ENCODE measurements around the gene CELSR3. TPM values are rescaled to one million over a fixed set of nuclear protein-coding genes. Genes with fewer than 3 reads are reported as not detected.

Gene CELSR3
- total and polyA plus RNA-seq, 9 donors, result 0.23 to 3.4 (median 0.69) TPM

DNA sequence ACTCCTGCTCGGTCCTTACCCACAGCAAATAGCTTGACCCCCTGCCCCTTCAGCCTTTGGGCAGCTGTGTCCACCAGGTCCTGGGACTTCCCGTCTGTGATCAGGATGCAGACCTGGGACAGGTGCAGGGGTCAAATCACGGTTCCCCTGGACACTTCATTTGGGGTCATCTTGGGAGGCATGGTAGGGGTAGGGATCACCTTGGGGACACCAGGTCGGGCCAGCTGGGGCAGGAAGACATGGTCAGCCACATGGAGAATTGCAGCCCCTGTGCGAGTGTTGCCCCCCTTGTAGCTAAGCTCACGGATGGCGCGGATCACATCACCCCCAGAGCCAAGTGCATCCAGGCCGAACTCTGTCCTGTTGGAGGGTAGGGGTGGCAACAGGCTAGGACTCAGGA is 69.3 kb downstream of the CELSR3 start:
- H3K9me3 ChIP-seq, result no peaks in the 10 kb centered on the region
- no peaks in the 10 kb centered on the region for H3K36me3 ChIP-seq
- TF ChIP-seq, protein P1, sequence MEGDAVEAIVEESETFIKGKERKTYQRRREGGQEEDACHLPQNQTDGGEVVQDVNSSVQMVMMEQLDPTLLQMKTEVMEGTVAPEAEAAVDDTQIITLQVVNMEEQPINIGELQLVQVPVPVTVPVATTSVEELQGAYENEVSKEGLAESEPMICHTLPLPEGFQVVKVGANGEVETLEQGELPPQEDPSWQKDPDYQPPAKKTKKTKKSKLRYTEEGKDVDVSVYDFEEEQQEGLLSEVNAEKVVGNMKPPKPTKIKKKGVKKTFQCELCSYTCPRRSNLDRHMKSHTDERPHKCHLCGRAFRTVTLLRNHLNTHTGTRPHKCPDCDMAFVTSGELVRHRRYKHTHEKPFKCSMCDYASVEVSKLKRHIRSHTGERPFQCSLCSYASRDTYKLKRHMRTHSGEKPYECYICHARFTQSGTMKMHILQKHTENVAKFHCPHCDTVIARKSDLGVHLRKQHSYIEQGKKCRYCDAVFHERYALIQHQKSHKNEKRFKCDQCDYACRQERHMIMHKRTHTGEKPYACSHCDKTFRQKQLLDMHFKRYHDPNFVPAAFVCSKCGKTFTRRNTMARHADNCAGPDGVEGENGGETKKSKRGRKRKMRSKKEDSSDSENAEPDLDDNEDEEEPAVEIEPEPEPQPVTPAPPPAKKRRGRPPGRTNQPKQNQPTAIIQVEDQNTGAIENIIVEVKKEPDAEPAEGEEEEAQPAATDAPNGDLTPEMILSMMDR (IDR thresholded peaks at IDR 0.05), result no peak
- no peak for TF ChIP-seq EP300 (IDR thresholded peaks at IDR 0.05)
- TF ChIP-seq POLR2A (IDR thresholded peaks at IDR 0.05), result no peak
- H3K4me1 ChIP-seq (ENCODE audit: insufficient read depth), result peaks cover 17% of the 10 kb centered on the region
- no peak overlapping the region for H3K27ac ChIP-seq
- intact Hi-C loops (cut with DNase I), result no loop called here
- WGBS, 3 donors, result 90 to 98% (median 94%) methylated on average over 8 to 9 of the region's 9 CpGs
- no peak for DNase-seq
- H3K27me3 ChIP-seq, result no peaks in the 10 kb centered on the region
- no peak overlapping the region for H3K4me3 ChIP-seq

DNA sequence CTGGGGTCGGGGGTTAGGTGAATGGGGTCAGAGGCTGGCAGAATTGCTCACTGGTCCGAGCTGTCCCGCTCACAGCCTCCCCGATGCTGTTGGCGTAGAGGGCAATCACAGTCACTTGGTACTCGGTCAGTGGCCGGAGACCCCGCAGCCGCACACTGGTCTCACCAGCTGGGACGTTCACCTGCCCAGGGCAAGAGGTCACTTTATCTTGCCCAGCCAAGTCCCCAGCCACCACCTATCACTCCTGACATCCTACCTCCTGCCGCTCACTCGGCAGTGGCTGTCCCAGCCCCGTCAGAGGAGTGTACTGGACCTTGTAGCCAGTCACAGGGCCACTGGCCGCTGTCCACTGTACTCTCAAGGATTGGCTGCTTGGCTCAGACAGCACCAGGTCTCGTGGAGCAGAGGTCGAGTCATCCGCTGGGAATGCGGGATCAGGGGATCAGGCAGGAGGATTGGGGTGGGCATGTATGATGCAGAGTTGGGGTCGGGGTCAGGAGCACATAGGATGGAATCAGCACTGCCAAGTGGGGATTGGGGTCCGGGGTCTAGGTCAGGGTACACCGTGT is 70.1 kb downstream of the CELSR3 start:
- WGBS, 3 donors, result 92 to 95% (median 94%) methylated on average over 19 to 21 of the region's 21 CpGs
- Histone ChIP-seq H3K4me3 (no peak overlapping the region), H3K27ac (no peak overlapping the region), H3K27me3 (no peaks in the 10 kb centered on the region), H3K36me3 (no peaks in the 10 kb centered on the region), H3K4me1 (ENCODE audit: insufficient read depth) (peaks cover 12% of the 10 kb centered on the region), H3K9me3 (no peaks in the 10 kb centered on the region)
- intact Hi-C loops (cut with DNase I), result no loop called here
- TF ChIP-seq, protein P1 (IDR thresholded peaks at IDR 0.05), result no peak
- no peak for TF ChIP-seq EP300 (IDR thresholded peaks at IDR 0.05)
- TF ChIP-seq POLR2A (IDR thresholded peaks at IDR 0.05), result no peak
- no peak for DNase-seq

DNA sequence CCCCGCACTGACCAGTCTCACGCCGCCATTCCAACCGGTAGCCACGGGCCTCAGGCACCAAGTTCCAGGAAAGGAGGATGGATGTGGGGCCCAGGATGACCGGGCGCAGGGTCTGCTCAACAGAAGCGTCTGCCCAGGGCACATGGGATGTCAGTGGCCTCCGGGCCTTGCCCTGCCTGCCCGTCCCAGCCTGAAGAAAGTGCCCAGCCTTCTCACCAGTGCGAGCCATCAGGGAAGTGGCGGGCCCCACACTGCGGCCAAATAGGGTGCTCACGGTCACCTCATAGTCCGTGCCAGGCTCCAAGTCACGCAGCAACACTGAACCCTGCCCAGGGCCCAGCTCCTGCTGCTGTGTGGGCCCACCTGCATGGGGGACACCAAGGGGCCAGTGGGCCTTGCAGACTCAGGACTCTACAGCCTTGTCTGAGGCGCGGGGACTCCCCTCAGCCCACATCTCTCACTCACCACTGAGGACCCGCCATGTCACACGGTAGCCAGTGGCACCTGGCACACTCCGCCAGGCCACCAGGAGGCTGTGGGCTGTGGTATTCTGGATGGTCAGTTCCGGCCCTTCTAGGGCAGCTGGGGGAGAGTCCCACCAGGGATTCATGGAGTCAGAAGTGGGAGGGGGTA is 70.7 kb downstream of the CELSR3 start:
- Histone ChIP-seq H3K27me3 (no peaks in the 10 kb centered on the region), H3K9me3 (no peaks in the 10 kb centered on the region), H3K4me1 (ENCODE audit: insufficient read depth) (peaks cover 10% of the 10 kb centered on the region), H3K27ac (no peak overlapping the region), H3K36me3 (no peaks in the 10 kb centered on the region), H3K4me3 (no peak overlapping the region)
- intact Hi-C loops (cut with DNase I), result no loop called here
- DNase-seq, result no peak
- no peak for TF ChIP-seq EP300 (IDR thresholded peaks at IDR 0.05)
- TF ChIP-seq, protein P1 (IDR thresholded peaks at IDR 0.05), result no peak
- no peak for TF ChIP-seq POLR2A (IDR thresholded peaks at IDR 0.05)
- 91 to 97% (median 92%) methylated on average over 19 to 22 of the region's 22 CpGs for WGBS, 3 donors

DNA sequence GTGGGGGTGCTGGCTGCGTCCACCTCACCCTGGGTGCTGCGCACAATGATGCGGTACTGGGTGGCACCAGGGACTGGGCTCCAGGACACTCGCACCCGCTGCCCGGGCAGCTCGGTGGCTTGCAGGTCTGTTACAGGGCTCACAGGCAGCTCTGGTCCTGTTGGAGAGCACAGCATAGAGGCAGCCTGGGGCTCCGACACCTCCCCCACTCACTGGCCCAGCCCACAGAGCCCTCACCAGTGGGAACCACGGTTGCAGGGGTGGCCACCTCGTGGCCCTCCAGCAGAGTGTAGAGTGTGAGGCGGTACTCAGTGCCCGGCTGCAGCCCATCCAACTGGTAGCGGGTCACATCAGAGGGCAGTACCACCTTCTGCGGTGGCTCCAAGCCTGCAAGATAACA is 71.2 kb downstream of the CELSR3 start:
- WGBS, 3 donors, result 89 to 97% (median 90%) methylated on average over 14 of the region's 14 CpGs
- no peak for TF ChIP-seq POLR2A (IDR thresholded peaks at IDR 0.05)
- no peak for TF ChIP-seq EP300 (IDR thresholded peaks at IDR 0.05)
- TF ChIP-seq, protein P1 (IDR thresholded peaks at IDR 0.05), result no peak

More for the DNA sequence above, 71.2 kb downstream of the CELSR3 start:
- Histone ChIP-seq H3K36me3 (no peaks in the 10 kb centered on the region), H3K9me3 (no peaks in the 10 kb centered on the region), H3K27ac (no peak overlapping the region), H3K4me3 (no peak overlapping the region), H3K4me1 (ENCODE audit: insufficient read depth) (peaks cover 10% of the 10 kb centered on the region), H3K27me3 (no peaks in the 10 kb centered on the region)
- DNase-seq, result no peak
- intact Hi-C loops (cut with DNase I), result no loop called here

Measured in ovary (tissue), 9 donors.